ENCODE measurements around the gene CABP2.
"Not testable (repeated sequence)": the region's sequence is repeated elsewhere in the genome, so short reads cannot be mapped to it uniquely, and the experiment has no call there.

Gene CABP2

DNA sequence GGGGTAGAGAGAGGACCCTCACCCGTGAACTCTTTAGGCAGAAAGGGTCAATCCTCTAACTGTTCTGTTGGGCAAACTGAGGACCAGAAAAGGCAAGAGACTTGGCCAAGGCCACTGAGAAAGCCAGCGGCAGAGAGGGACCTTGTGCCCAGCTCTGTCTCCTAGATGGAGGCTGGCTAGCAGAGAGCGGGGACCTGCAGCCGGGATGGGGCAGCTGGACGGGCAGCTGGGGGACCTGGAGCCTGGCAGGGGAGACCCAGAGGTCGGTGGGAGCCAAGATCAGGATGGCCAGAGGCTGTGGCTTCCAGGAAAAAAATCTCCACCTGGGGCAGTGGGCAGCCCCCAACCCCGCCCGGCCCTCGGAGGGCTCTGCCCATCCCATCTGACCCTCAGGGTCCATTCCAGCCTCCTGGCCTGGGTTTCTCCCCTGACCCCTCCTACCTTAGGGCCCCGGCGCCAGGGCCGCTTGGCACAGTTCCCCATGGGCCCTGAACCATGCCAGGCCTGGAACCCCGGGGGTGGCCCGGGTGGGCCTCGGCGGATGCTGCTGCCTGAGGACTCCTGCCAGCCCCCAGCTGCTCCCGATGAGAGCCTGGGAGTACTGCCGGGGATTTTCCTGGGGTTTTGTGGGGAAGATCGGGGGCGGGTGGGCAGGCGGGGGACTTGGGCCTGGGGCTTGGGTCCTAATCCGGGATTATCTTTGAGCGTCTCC, at the start of gene CABP2:
TSS of gene CABP2 (minus strand) at position 603 of the 712 bp plus-strand sequence. CDS start at position 483, 120 bp downstream.
- Histone ChIP-seq H3K9me3 (ENCODE audit: low read length) (no peaks in the 10 kb centered on the region), H3K4me1 (ENCODE audit: insufficient read depth, low read length) (no peaks in the 10 kb centered on the region), H3K9ac (ENCODE audit: low read length) (no peak within 1 kb of the TSS), H3K27ac (ENCODE audit: low read depth, low read length) (no peak within 1 kb of the TSS), H3K36me3 (ENCODE audit: insufficient read depth, low read length) (no peaks in the 10 kb centered on the region), H3K4me3 (ENCODE audit: low read depth in 1 of 2, low read length in 2 of 2) (no peak within 1 kb of the TSS), H3K27me3 (ENCODE audit: control insufficient read depth in 1 of 2, insufficient read depth in 2 of 2, low read length in 2 of 2) (peaks cover 0 to 7% of the 10 kb centered on the region in 2 donors)

DNA sequence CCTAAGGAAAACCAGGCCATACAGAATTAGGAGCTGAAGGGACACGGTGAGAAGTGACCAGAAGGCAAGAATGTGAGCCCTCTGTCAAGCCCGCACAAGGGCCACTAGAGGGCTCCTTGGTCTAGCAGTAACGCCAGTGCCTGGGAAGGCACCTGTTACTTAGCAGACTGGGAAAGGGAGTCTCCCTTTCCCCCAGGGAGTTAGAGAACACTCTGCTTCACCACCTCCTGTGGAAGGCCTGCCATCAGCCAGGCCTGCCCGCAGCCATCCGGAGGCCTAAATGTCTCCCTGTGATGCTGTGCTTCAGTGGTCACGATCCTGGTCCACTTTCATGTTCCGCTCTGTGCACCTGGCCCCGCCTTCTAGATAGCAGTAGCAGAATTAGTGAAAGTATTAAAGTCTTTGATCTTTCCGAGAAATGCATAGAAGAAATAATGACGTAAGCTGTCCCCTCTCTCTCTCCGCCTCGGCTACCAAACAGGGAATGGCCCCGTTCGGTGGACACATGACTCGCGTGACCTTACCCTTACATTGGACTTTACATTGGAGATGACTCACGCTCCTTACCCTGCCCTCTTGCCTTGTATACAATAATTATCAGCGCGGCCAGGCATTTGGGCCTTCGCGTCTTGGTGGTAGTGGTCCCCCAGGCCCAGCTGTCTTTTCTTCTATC, 49.6 kb upstream of the CABP2 start:
- Histone ChIP-seq H3K4me3 (ENCODE audit: low read depth in 1 of 2, low read length in 2 of 2) (no peak overlapping the region), H3K36me3 (ENCODE audit: insufficient read depth, low read length) (no peaks in the 10 kb centered on the region), H3K9me3 (ENCODE audit: low read length) (no peaks in the 10 kb centered on the region), H3K9ac (ENCODE audit: low read length) (no peak overlapping the region), H3K4me1 (ENCODE audit: insufficient read depth, low read length) (no peaks in the 10 kb centered on the region), H3K27ac (ENCODE audit: low read depth, low read length) (no peak overlapping the region), H3K27me3 (ENCODE audit: control insufficient read depth in 1 of 2, insufficient read depth in 2 of 2, low read length in 2 of 2) (no peaks in the 10 kb centered on the region)

GRCh38 chr11:67572305-67572704, 49.1 kb upstream of the CABP2 start:
- Histone ChIP-seq H3K4me1 (ENCODE audit: insufficient read depth, low read length) (no peaks in the 10 kb centered on the region), H3K9ac (ENCODE audit: low read length) (no peak overlapping the region), H3K36me3 (ENCODE audit: insufficient read depth, low read length) (no peaks in the 10 kb centered on the region), H3K27ac (ENCODE audit: low read depth, low read length) (no peak overlapping the region), H3K9me3 (ENCODE audit: low read length) (no peaks in the 10 kb centered on the region), H3K4me3 (ENCODE audit: low read depth in 1 of 2, low read length in 2 of 2) (no peak overlapping the region), H3K27me3 (ENCODE audit: control insufficient read depth in 1 of 2, insufficient read depth in 2 of 2, low read length in 2 of 2) (no peaks in the 10 kb centered on the region)

GRCh38 chr11:67571443-67571842, 48.2 kb upstream of the CABP2 start:
- no peaks in the 10 kb centered on the region for H3K4me1 ChIP-seq (ENCODE audit: insufficient read depth, low read length)
- no peaks in the 10 kb centered on the region for H3K27me3 ChIP-seq (ENCODE audit: control insufficient read depth in 1 of 2, insufficient read depth in 2 of 2, low read length in 2 of 2)
- H3K4me3 ChIP-seq (ENCODE audit: low read depth in 1 of 2, low read length in 2 of 2): no peak overlapping the region
- H3K9me3 ChIP-seq (ENCODE audit: low read length): no peaks in the 10 kb centered on the region
- no peak overlapping the region for H3K9ac ChIP-seq (ENCODE audit: low read length)
- H3K36me3 ChIP-seq (ENCODE audit: insufficient read depth, low read length): no peaks in the 10 kb centered on the region
- no peak overlapping the region for H3K27ac ChIP-seq (ENCODE audit: low read depth, low read length)

- no peaks in the 10 kb centered on the region for H3K9me3 ChIP-seq (ENCODE audit: low read length)
- H3K9ac ChIP-seq (ENCODE audit: low read length): no peak overlapping the region
- H3K27ac ChIP-seq (ENCODE audit: low read depth, low read length): no peak overlapping the region
- no peaks in the 10 kb centered on the region for H3K4me1 ChIP-seq (ENCODE audit: insufficient read depth, low read length)
- no peaks in the 10 kb centered on the region for H3K36me3 ChIP-seq (ENCODE audit: insufficient read depth, low read length)
- no peaks in the 10 kb centered on the region for H3K27me3 ChIP-seq (ENCODE audit: control insufficient read depth in 1 of 2, insufficient read depth in 2 of 2, low read length in 2 of 2)
- H3K4me3 ChIP-seq (ENCODE audit: low read depth in 1 of 2, low read length in 2 of 2): no peak overlapping the region
Observed at GRCh38 chr11:67564230-67564629, 41.0 kb upstream of the CABP2 start.

GRCh38 chr11:67563705-67564114, 40.5 kb upstream of the CABP2 start:
- not testable (repeated sequence) for H3K9me3 ChIP-seq (ENCODE audit: low read length); H3K36me3 ChIP-seq (ENCODE audit: insufficient read depth, low read length); H3K27ac ChIP-seq (ENCODE audit: low read depth, low read length); H3K4me3 ChIP-seq (ENCODE audit: low read depth in 1 of 2, low read length in 2 of 2); H3K4me1 ChIP-seq (ENCODE audit: insufficient read depth, low read length); H3K27me3 ChIP-seq (ENCODE audit: control insufficient read depth in 1 of 2, insufficient read depth in 2 of 2, low read length in 2 of 2); H3K9ac ChIP-seq (ENCODE audit: low read length)

DNA sequence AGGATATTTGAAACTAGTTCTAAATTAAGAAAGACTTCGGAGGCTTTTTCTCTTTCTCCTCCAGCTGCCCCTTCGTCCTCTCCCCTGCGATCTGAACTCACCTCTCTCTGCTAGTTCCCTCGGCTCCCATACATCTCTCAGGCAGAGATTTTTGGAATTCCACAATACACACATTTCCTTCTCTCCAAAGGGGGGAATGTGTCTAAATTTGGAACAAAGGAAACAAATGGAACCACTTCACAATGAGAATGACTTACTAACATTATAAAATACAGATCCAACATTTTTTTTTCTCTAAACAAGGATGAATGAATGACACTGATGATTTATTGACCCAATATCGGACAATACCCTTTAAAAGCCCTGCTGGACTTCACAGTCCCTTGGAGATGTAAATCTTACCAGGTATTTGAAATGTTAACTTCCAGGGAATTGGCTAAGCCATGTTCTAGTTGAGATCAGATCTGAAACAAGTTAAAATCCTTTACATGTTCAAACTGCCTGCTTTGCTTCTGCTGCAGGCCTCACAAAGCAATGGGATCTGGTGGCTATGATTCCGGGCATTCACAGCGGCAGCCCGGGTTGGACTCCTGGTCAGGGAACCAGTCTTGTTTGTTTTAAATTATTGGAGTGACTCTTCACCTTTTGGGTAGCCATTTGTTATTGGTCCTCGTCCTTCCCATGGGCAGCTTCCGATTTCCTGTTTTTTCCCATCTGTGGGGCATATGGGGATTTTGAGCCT, 39.9 kb upstream of the CABP2 start:
- H3K27me3 ChIP-seq (ENCODE audit: control insufficient read depth in 1 of 2, insufficient read depth in 2 of 2, low read length in 2 of 2): no peaks in the 10 kb centered on the region
- no peak overlapping the region for H3K4me3 ChIP-seq (ENCODE audit: low read depth in 1 of 2, low read length in 2 of 2)
- H3K9me3 ChIP-seq (ENCODE audit: low read length): no peaks in the 10 kb centered on the region
- no peak overlapping the region for H3K27ac ChIP-seq (ENCODE audit: low read depth, low read length)
- no peaks in the 10 kb centered on the region for H3K4me1 ChIP-seq (ENCODE audit: insufficient read depth, low read length)
- H3K36me3 ChIP-seq (ENCODE audit: insufficient read depth, low read length): no peaks in the 10 kb centered on the region
- no peak overlapping the region for H3K9ac ChIP-seq (ENCODE audit: low read length)

- H3K27me3 ChIP-seq (ENCODE audit: control insufficient read depth in 1 of 2, insufficient read depth in 2 of 2, low read length in 2 of 2): no peaks in the 10 kb centered on the region
- no peak overlapping the region for H3K9ac ChIP-seq (ENCODE audit: low read length)
- H3K36me3 ChIP-seq (ENCODE audit: insufficient read depth, low read length): no peaks in the 10 kb centered on the region
- H3K9me3 ChIP-seq (ENCODE audit: low read length): no peaks in the 10 kb centered on the region
- no peak overlapping the region for H3K27ac ChIP-seq (ENCODE audit: low read depth, low read length)
- no peak overlapping the region for H3K4me3 ChIP-seq (ENCODE audit: low read depth in 1 of 2, low read length in 2 of 2)
- H3K4me1 ChIP-seq (ENCODE audit: insufficient read depth, low read length): no peaks in the 10 kb centered on the region
Observed at GRCh38 chr11:67561971-67562619, 38.8 kb upstream of the CABP2 start.

- Histone ChIP-seq H3K36me3 (ENCODE audit: insufficient read depth, low read length) (no peaks in the 10 kb centered on the region), H3K9ac (ENCODE audit: low read length) (no peak overlapping the region), H3K9me3 (ENCODE audit: low read length) (no peaks in the 10 kb centered on the region), H3K27me3 (ENCODE audit: control insufficient read depth in 1 of 2, insufficient read depth in 2 of 2, low read length in 2 of 2) (no peaks in the 10 kb centered on the region), H3K4me3 (ENCODE audit: low read depth in 1 of 2, low read length in 2 of 2) (no peak overlapping the region), H3K27ac (ENCODE audit: low read depth, low read length) (no peak overlapping the region), H3K4me1 (ENCODE audit: insufficient read depth, low read length) (no peaks in the 10 kb centered on the region)
Observed at GRCh38 chr11:67558084-67558772, 35.0 kb upstream of the CABP2 start.

DNA sequence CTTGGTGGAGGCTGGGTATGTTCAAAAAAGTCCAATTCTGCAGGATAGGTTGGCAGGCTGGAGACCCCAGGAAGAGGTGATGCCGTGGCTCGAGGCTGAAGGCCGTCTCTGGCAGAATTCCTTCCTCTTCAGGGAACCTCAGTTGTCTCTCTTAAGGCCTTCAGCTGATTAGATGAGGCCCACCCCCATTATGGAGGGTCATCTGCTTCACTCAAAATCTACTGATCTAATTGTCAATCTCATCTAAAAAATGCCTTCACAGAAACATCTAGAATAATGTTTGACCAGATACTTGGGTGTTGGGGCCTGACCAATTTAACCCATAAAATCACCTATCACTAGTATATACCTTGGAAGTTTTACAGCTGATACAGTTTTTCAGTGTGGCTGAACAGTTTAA, 33.0 kb upstream of the CABP2 start:
- H3K36me3 ChIP-seq (ENCODE audit: insufficient read depth, low read length): no peaks in the 10 kb centered on the region
- H3K27me3 ChIP-seq (ENCODE audit: control insufficient read depth in 1 of 2, insufficient read depth in 2 of 2, low read length in 2 of 2): no peaks in the 10 kb centered on the region
- no peaks in the 10 kb centered on the region for H3K9me3 ChIP-seq (ENCODE audit: low read length)
- no peak overlapping the region for H3K9ac ChIP-seq (ENCODE audit: low read length)
- no peak overlapping the region for H3K4me3 ChIP-seq (ENCODE audit: low read depth in 1 of 2, low read length in 2 of 2)
- no peaks in the 10 kb centered on the region for H3K4me1 ChIP-seq (ENCODE audit: insufficient read depth, low read length)
- no peak overlapping the region for H3K27ac ChIP-seq (ENCODE audit: low read depth, low read length)

- not testable (repeated sequence) for H3K4me1 ChIP-seq (ENCODE audit: insufficient read depth, low read length); H3K27me3 ChIP-seq (ENCODE audit: control insufficient read depth in 1 of 2, insufficient read depth in 2 of 2, low read length in 2 of 2); H3K36me3 ChIP-seq (ENCODE audit: insufficient read depth, low read length); H3K9ac ChIP-seq (ENCODE audit: low read length); H3K27ac ChIP-seq (ENCODE audit: low read depth, low read length); H3K4me3 ChIP-seq (ENCODE audit: low read depth in 1 of 2, low read length in 2 of 2); H3K9me3 ChIP-seq (ENCODE audit: low read length)
Observed at GRCh38 chr11:67551697-67552096, 28.5 kb upstream of the CABP2 start.

All from muscle layer of colon (tissue), 2 donors.